GM19395 (cell line): ENCODE results near the gene GFRA1.
"Not testable (repeated sequence)": the region's sequence is repeated elsewhere in the genome, so short reads cannot be mapped to it uniquely, and the experiment has no call there.

Experiments used
- ATAC-seq: cut with Tn5 transposase; IDR thresholded peaks from one replicate; pipeline ENCODE4 v1.9.1; 2021; ENCODE audit warnings: mild to moderate bottlenecking, moderate library complexity; ENCODE audit not compliant: unreplicated experiment

The GFRA1 gene

GRCh38 chr10:116165941-116166340 lies 107.1 kb downstream of the GFRA1 start:
- not testable (repeated sequence) for ATAC-seq

- ATAC-seq = no peak
Measured at GRCh38 chr10:116164291-116164690, 108.7 kb downstream of the GFRA1 start.

DNA sequence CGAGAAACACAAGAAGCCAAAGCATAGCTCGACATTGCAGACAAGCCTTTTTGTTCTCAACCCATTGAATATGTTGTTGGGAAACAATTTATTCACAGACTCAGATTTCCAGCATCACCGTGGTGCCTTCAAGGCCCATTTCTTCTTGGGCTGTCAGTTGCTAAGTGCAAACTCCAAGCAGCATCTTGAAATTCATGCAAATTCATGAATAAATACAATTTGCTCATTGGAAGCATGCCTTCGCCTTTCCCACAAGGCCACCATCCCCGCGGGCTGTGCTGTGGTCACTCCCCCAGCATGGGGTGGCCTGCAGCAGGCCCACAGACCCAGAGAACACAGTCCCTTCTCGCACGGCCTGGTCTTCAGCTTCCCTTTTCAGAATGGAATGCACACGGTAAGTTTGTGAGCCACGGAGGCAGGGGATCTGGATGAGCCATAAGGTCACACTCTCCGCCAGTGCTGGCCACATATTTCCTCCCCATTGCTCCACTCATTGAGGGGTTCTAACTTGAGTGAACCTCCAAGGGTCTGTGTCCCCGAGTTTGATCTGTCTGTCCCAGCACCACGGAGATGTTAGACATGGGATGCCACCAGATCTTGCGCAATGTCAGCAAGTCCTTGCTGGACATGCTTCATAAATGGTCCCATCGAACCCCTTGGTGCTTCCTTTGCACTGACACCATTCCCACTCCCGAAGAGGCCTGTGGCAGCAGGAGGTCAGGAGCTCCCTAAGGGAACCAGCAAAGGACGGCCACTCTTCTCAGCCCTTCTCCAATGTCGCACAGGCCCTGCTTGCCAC lies 109.5 kb downstream of the GFRA1 start:
- no peak for ATAC-seq

DNA sequence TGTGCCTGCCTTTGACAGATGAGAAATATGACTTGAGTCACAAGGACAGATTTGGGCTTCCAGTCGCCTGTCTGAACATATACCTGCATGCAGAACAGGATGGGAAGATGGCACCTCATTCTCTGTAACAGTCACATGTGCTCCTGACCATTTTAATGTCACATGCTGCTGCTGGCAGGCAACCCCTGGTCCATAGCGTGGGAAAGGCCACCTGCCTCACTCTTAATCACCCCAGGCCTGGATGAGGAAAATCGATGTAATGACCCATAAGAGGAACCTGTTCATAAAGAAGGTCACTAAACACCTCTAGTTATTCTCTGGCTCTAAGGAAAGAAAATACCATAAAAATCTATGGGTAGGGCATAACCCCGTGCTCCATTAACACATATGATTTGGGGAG lies 110.2 kb downstream of the GFRA1 start:
- no peak for ATAC-seq

DNA sequence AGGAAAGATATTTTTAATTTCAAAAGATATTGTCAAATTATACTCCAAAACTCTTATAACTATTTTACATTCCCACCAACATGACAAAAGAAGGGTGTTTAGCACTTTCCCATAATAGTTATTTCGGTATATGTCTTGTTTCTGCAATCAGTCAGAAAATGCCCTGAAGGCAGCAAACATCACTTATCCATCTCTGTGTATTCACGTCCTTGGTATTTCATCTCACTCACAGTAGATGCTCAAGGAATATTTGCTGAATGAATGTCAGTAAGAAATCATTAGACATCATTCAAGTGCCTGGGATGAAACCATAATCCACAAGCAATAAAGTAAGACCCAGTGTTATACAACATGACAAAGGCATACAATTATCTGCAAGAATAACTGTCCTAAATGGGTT lies 112.7 kb downstream of the GFRA1 start:
- no peak for ATAC-seq

DNA sequence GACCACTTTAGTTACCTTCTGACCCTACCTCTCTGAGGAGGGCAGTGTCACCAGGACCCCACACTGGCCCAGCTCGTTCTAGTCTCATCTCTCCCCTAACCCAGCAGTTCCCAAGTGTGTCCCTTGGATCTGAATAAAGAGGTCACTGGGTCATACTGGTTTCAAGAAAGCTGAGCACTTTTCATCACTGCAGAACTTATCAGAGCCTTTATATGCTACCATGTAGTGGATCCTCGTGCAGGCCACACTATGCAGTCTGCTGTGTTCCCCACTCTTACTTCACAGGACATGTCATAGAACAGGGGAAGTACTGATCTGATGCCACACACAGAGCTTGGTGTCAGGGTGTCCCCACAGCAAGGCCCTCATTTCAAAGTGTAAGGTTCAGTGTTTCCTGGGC lies 113.8 kb downstream of the GFRA1 start:
- ATAC-seq = no peak

- no peak for ATAC-seq
Measured at GRCh38 chr10:116158036-116158435, 115.0 kb downstream of the GFRA1 start.

DNA sequence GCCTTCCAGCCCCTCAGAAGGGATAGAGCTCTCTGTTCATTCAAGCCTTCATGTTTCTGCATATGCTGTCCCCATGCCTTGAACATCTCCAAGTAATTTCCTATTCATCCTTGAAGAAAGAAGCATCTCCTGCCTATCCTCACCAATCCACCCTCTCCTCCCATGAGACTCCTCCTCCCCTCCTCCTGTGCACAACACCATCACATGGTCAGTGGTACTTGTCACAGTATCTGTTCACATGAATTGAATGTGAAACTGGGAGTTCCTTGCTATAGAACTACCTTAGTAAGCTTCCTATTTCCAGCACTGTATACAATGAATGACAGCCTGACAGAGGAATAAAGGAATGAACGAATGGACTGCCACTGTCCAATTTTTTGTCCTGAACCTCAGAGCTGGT lies 115.5 kb downstream of the GFRA1 start:
- ATAC-seq = no peak

DNA sequence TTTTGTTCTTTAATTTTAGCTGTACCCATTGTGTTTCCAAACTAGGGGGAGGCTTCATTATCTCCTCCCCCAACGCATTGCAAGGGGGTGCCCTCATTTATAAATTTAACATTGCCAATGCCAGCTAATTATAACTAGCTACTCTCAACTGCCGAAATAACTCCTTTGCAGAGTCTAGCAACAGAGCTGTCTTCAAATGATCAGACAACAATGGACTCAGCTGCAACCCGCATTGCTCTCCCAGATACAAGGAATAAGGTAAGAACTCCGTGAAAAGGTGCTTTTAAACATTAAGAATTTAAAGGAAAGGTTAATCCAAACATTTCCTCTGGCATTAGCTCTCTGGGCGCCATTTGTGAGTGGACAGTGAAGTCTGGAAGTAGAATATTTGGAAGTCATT lies 116.2 kb downstream of the GFRA1 start:
- no peak for ATAC-seq

GRCh38 chr10:116155191-116155590 lies 117.8 kb downstream of the GFRA1 start:
- no peak for ATAC-seq

GRCh38 chr10:116154651-116155050 lies 118.4 kb downstream of the GFRA1 start:
- no peak for ATAC-seq

- ATAC-seq = no peak
Measured at GRCh38 chr10:116151076-116151475, 121.9 kb downstream of the GFRA1 start.

DNA sequence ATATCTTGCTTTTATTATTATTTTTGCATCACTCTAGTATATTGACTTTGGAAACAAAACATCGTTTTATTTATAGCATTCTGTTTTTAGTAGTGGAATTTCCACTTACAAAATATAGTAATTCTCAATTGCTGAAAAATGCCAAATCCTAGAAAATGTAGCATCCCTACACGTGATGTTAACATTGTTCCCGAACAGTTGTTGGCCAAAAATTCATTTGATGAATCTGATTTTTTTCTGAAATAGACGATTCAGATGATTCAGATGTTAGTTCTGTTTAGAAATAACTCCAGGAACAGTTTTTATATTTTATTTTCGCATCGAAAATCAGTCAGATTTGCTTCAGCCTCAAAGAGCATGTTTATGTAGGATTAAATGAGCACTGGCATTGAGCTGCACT lies 122.4 kb downstream of the GFRA1 start:
- no peak for ATAC-seq

- ATAC-seq = no peak
Measured at GRCh38 chr10:116147147-116147905, 125.7 kb downstream of the GFRA1 start.

- no peak for ATAC-seq
Measured at GRCh38 chr10:116146372-116147140, 126.5 kb downstream of the GFRA1 start.

- ATAC-seq = no peak
Measured at GRCh38 chr10:116143673-116144222, 129.3 kb downstream of the GFRA1 start.

DNA sequence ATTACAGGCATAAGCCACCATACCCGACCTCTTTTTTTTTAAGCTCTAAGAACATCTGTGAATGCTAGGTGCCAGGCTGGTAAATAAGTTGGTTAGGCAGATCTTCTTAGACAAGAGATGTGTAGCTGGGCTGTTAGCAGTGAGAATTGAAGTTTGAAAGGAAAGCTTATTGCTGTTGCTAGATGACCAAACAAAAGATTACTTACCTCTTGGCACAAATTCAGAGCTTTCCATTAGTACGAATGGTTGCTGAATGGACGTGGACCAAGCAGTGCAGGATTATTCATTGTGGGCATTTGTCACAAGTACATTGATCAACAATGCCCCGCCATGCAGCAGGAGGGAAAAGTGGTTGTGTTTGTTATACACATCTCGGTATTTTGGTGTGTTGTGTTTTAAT lies 131.2 kb downstream of the GFRA1 start:
- no peak for ATAC-seq

DNA sequence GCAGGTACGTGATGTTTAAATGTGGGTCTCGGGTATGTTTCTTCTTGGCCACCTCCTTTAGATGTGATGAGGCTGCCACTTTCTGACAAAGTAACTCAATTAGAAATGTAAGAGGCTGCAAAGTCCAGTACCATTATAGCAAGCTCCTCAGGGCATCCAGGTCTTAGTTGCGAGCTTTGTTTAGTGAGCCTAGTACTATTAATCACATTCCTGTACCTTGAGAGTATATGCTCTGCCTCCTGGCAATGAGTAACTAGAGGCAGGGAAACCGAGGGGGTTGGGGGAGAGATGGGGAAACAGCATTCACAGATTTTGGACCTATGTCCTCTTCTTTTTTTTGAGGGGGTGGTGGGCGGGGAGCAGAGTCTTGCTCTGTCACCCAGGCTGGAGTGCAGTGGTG lies 131.8 kb downstream of the GFRA1 start:
- no peak for ATAC-seq

- no peak for ATAC-seq
Measured at GRCh38 chr10:116139886-116140285, 133.1 kb downstream of the GFRA1 start.

DNA sequence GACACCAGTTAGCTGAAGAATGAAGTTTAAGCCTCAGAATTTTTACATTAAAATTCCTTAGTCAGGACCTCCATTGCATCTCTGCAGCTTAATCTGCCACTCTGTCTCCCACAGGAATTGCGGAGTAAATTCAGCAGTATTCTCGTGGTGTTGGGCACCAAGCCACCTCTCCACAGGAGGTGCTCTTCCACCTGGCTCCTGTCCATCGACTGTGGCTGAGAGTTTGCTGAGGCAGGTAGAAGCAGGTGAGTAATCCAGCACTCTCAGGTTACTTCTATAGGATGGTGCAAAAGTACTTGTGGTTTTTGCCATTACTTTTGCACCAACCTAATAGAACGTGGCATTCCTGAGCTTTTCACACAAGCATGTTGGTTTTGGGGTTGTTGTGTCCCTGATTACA lies 134.1 kb downstream of the GFRA1 start:
- ATAC-seq = no peak

GRCh38 chr10:116136261-116136660 lies 136.7 kb downstream of the GFRA1 start:
- no peak for ATAC-seq
